ENCODE measurements around the gene SIK2.

Gene SIK2

GRCh38 chr11:111589886-111590499 is 12.3 kb upstream of the SIK2 start:
- no peak for DNase-seq (ENCODE audit: low read depth)
- no peak for TF ChIP-seq CTCF (IDR thresholded peaks at IDR 0.05; ENCODE audit: low read length, missing control alignments)
- no peak overlapping the region for H3K4me3 ChIP-seq (replicated peaks; ENCODE audit: low read depth, low read length)

GRCh38 chr11:111591187-111591960 is 10.9 kb upstream of the SIK2 start:
- H3K4me3 ChIP-seq (replicated peaks; ENCODE audit: low read depth, low read length) = no peak overlapping the region
- TF ChIP-seq CTCF (IDR thresholded peaks at IDR 0.05; ENCODE audit: low read length, missing control alignments) = no peak
- DNase-seq (ENCODE audit: low read depth) = no peak

- no peak overlapping the region for H3K4me3 ChIP-seq (replicated peaks; ENCODE audit: low read depth, low read length)
- DNase-seq (ENCODE audit: low read depth) = no peak
- TF ChIP-seq CTCF (IDR thresholded peaks at IDR 0.05; ENCODE audit: low read length, missing control alignments) = no peak
Measured at GRCh38 chr11:111592491-111592890, 9.8 kb upstream of the SIK2 start.

- H3K4me3 ChIP-seq (replicated peaks; ENCODE audit: low read depth, low read length) = no peak overlapping the region
- DNase-seq (ENCODE audit: low read depth) = no peak
- TF ChIP-seq CTCF (IDR thresholded peaks at IDR 0.05; ENCODE audit: low read length, missing control alignments) = no peak
Measured at GRCh38 chr11:111596319-111596718, 5.9 kb upstream of the SIK2 start.

- no peak overlapping the region for H3K4me3 ChIP-seq (replicated peaks; ENCODE audit: low read depth, low read length)
- TF ChIP-seq CTCF (IDR thresholded peaks at IDR 0.05; ENCODE audit: low read length, missing control alignments) = no peak
- DNase-seq (ENCODE audit: low read depth) = peak; percentile 6
Measured at GRCh38 chr11:111598148-111598547, 4.1 kb upstream of the SIK2 start.

- no peak for TF ChIP-seq CTCF (IDR thresholded peaks at IDR 0.05; ENCODE audit: low read length, missing control alignments)
- no peak overlapping the region for H3K4me3 ChIP-seq (replicated peaks; ENCODE audit: low read depth, low read length)
- DNase-seq (ENCODE audit: low read depth) = peak; percentile 72
Measured at GRCh38 chr11:111598559-111598958, 3.7 kb upstream of the SIK2 start.

GRCh38 chr11:111601636-111601978 is 642 bp upstream of the SIK2 start:
- DNase-seq (ENCODE audit: low read depth) = no peak
- peak overlapping the region; percentile 45 for H3K4me3 ChIP-seq (replicated peaks; ENCODE audit: low read depth, low read length)
- no peak for TF ChIP-seq CTCF (IDR thresholded peaks at IDR 0.05; ENCODE audit: low read length, missing control alignments)

Measured in fibroblast of pulmonary artery (primary cell).